Measurements from ENCODE around the gene ACTA1. TPM values are rescaled to one million over a fixed set of nuclear protein-coding genes. Genes with fewer than 3 reads are reported as not detected.

The ACTA1 gene
- total and polyA plus RNA-seq, 2 of the 8 experiments (the other 6 are each of a cell fraction or from before 2014, with no cell fraction given), result 23.5 to 58.2 TPM

DNA sequence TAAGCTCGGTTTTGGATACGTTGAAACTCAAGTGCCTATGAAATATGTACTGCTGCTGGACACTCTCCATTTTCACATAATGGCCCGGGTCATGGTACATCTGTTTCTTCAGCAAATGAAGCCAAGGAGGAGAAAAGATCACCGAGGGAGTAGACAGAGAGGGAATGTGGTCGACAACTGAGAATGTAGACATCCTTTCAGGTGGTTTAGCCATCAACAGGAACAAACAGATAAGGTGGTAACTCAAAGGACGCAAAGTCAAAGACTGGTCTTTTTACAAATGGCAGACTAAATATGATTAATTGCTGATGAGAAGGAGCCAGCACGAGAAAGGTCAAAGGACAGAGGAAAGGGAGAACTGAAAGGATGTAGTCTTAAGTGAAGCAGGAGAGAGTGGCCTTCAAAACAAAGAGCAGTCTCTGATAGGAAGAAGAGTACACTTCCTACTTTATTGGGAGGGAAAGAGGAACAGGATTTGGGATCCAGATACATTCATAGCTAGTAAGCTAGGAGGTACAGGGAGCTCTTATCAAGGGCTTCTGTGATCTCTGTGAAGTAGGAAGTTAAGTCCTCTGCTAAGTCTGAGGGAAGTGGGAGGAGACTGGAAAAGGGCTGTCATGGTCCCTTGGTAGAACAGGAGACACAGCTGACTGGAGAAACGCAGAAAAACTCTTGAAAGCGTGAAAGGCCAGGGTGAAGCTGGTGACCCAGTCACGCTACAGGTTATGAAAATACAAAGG is 45.9 kb upstream of the ACTA1 start (continued):
- TF ChIP-seq CTBP2 (IDR thresholded peaks at IDR 0.05; ENCODE audit: borderline replicate concordance, insufficient read depth, insufficient read length, low read length), result no peak
- TF ChIP-seq, protein P1, sequence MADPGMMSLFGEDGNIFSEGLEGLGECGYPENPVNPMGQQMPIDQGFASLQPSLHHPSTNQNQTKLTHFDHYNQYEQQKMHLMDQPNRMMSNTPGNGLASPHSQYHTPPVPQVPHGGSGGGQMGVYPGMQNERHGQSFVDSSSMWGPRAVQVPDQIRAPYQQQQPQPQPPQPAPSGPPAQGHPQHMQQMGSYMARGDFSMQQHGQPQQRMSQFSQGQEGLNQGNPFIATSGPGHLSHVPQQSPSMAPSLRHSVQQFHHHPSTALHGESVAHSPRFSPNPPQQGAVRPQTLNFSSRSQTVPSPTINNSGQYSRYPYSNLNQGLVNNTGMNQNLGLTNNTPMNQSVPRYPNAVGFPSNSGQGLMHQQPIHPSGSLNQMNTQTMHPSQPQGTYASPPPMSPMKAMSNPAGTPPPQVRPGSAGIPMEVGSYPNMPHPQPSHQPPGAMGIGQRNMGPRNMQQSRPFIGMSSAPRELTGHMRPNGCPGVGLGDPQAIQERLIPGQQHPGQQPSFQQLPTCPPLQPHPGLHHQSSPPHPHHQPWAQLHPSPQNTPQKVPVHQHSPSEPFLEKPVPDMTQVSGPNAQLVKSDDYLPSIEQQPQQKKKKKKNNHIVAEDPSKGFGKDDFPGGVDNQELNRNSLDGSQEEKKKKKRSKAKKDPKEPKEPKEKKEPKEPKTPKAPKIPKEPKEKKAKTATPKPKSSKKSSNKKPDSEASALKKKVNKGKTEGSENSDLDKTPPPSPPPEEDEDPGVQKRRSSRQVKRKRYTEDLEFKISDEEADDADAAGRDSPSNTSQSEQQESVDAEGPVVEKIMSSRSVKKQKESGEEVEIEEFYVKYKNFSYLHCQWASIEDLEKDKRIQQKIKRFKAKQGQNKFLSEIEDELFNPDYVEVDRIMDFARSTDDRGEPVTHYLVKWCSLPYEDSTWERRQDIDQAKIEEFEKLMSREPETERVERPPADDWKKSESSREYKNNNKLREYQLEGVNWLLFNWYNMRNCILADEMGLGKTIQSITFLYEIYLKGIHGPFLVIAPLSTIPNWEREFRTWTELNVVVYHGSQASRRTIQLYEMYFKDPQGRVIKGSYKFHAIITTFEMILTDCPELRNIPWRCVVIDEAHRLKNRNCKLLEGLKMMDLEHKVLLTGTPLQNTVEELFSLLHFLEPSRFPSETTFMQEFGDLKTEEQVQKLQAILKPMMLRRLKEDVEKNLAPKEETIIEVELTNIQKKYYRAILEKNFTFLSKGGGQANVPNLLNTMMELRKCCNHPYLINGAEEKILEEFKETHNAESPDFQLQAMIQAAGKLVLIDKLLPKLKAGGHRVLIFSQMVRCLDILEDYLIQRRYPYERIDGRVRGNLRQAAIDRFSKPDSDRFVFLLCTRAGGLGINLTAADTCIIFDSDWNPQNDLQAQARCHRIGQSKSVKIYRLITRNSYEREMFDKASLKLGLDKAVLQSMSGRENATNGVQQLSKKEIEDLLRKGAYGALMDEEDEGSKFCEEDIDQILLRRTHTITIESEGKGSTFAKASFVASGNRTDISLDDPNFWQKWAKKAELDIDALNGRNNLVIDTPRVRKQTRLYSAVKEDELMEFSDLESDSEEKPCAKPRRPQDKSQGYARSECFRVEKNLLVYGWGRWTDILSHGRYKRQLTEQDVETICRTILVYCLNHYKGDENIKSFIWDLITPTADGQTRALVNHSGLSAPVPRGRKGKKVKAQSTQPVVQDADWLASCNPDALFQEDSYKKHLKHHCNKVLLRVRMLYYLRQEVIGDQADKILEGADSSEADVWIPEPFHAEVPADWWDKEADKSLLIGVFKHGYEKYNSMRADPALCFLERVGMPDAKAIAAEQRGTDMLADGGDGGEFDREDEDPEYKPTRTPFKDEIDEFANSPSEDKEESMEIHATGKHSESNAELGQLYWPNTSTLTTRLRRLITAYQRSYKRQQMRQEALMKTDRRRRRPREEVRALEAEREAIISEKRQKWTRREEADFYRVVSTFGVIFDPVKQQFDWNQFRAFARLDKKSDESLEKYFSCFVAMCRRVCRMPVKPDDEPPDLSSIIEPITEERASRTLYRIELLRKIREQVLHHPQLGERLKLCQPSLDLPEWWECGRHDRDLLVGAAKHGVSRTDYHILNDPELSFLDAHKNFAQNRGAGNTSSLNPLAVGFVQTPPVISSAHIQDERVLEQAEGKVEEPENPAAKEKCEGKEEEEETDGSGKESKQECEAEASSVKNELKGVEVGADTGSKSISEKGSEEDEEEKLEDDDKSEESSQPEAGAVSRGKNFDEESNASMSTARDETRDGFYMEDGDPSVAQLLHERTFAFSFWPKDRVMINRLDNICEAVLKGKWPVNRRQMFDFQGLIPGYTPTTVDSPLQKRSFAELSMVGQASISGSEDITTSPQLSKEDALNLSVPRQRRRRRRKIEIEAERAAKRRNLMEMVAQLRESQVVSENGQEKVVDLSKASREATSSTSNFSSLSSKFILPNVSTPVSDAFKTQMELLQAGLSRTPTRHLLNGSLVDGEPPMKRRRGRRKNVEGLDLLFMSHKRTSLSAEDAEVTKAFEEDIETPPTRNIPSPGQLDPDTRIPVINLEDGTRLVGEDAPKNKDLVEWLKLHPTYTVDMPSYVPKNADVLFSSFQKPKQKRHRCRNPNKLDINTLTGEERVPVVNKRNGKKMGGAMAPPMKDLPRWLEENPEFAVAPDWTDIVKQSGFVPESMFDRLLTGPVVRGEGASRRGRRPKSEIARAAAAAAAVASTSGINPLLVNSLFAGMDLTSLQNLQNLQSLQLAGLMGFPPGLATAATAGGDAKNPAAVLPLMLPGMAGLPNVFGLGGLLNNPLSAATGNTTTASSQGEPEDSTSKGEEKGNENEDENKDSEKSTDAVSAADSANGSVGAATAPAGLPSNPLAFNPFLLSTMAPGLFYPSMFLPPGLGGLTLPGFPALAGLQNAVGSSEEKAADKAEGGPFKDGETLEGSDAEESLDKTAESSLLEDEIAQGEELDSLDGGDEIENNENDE (IDR thresholded peaks at IDR 0.05; ENCODE audit: insufficient replicate concordance, low read length), result no peak
- no peak for TF ChIP-seq CHD2 (IDR thresholded peaks at IDR 0.05; ENCODE audit: low read length)
- no peak for TF ChIP-seq RFX5 (IDR thresholded peaks at IDR 0.05; ENCODE audit: borderline replicate concordance, low read depth, low read length)
- no peak for TF ChIP-seq SIX5 (IDR thresholded peaks at IDR 0.05; ENCODE audit: low read depth, low read length)
- TF ChIP-seq SRF (IDR thresholded peaks at IDR 0.05; ENCODE audit: low read depth, low read length), result no peak
- no peak for TF ChIP-seq EGR1 (IDR thresholded peaks at IDR 0.05; ENCODE audit: borderline replicate concordance, low read depth, low read length)

Measured in H1 (cell line).